Jurkat, Clone E6-1 (cell line): ENCODE data around the gene POU2F3.

Experiments used
- DNase-seq: peaks from one replicate; pipeline ENCODE4 v3.0.0-alpha.2; 2011; ENCODE audit warnings: low read depth, low spot score
- H3K4me3 ChIP-seq: 2 replicates; pipeline ENCODE4 v1.5.1; 2011; ENCODE audit warnings: mild to moderate bottlenecking, low read length, control low read depth, moderate library complexity

POU2F3 gene

GRCh38 chr11:120332822-120333716 lies 93.1 kb downstream of the POU2F3 start:
- H3K4me3 ChIP-seq = no peak overlapping the region
- no peak for DNase-seq

GRCh38 chr11:120333801-120334200 lies 93.9 kb downstream of the POU2F3 start:
- H3K4me3 ChIP-seq = no peak overlapping the region

DNA sequence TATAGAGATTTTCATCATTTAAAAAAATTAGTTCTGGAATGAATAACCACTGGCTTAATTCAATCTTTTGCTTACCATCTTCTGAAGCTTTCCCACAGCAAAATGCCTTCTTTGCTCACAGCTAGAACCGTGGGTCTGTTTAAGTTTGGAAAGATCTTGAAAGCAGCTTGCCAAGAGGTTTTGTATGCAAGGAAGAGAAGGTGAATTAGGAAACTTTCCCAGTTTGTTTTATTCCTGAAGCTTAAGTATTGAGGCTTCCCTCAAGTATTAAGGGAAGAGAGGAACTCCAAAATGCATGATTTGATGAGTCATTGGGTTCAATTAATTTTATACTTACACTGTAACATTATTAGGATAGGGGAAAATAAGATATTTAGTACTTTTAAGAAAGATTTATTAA lies 94.4 kb downstream of the POU2F3 start:
- H3K4me3 ChIP-seq = no peak overlapping the region
- DNase-seq = no peak

More at GRCh38 chr11:120333801-120334200, 93.9 kb downstream of the POU2F3 start:
- DNase-seq = no peak

- DNase-seq = peak; percentile 87
- peak overlapping the region; percentile 73 for H3K4me3 ChIP-seq
Measured at GRCh38 chr11:120334894-120335462, 95.0 kb downstream of the POU2F3 start.

GRCh38 chr11:120335556-120335907 lies 95.6 kb downstream of the POU2F3 start:
- peak overlapping the region; percentile 73 for H3K4me3 ChIP-seq
- DNase-seq = no peak

GRCh38 chr11:120335908-120336640 lies 96.1 kb downstream of the POU2F3 start, which contains the start of gene ARHGEF12:
TSS of gene ARHGEF12 (plus strand) at chr11:120336413. CDS start at chr11:120337244, 831 bp downstream.
- peak; percentile 88 for DNase-seq
- H3K4me3 ChIP-seq = peak within 1 kb of the TSS; percentile 73

GRCh38 chr11:120336641-120337354 lies 96.9 kb downstream of the POU2F3 start:
- H3K4me3 ChIP-seq = peak overlapping the region; percentile 73
- no peak for DNase-seq

DNA sequence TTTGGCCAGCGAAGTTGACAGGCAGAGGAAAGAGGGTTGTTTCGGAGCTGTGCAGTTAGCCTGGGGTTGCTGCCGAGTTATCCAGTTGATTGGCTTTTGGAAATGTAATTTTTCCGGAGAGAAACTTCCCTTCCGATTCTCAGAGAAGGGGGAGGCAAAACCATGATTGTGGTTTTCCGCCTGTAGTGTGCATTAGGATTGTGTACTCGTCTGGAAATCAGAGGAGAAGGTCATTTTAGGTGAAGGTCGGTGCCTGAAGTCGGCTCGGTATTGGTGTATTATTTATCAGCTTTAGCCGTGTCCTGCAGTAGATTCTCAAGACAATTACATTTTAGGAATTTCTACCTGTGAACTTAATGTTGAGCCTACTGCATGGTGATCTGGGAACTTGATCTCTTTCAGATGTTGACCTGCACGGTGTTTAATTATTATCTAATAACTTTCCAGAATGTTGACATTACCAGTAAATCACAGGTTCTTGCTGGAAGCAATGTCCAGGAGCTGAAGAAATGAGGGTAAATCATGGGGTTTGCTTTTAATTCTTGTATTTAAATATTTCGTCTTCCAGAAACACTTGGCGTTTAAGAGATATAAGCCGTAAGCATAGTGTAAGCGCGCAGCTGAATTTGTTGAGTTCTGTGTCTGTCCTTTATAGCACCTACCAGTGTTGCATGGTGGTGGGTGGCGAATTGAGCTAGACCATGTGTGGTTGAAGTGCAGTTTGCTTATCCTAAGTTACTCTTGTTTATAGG lies 97.6 kb downstream of the POU2F3 start:
- no peak for DNase-seq
- peak overlapping the region; percentile 73 for H3K4me3 ChIP-seq

- peak overlapping the region; percentile 0; the same call in 1 of the 2 replicates for H3K4me3 ChIP-seq
- DNase-seq = no peak
Measured at GRCh38 chr11:120338107-120338933, 98.4 kb downstream of the POU2F3 start.

- H3K4me3 ChIP-seq = peak overlapping the region; percentile 7; the same call in 1 of the 2 replicates
Measured at GRCh38 chr11:120339394-120339890, 99.5 kb downstream of the POU2F3 start.

GRCh38 chr11:120340529-120340928 lies 100.6 kb downstream of the POU2F3 start:
- no peak overlapping the region for H3K4me3 ChIP-seq
- no peak for DNase-seq

More at GRCh38 chr11:120339394-120339890, 99.5 kb downstream of the POU2F3 start:
- peak; percentile 96 for DNase-seq

DNA sequence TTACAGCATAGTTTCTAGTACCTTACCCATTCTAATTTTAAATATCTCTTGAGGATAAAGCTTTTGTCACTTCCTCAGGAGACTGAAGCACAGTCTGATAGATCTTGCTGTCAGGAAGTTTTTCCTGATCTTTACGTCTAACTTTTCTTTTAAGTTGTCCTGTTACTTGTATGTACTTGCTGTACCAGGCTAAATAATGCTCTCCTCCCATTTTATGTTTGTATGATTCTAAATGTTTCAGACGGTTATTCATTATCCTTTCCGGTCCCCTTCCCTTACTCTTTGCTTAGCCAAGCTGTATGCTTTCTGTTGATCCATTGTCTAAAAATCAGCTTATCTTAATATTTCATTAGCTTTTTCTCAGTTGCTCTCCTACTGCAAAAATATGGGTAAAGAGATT lies 102.3 kb downstream of the POU2F3 start:
- no peak for DNase-seq
- H3K4me3 ChIP-seq = no peak overlapping the region

GRCh38 chr11:120342678-120343077 lies 102.7 kb downstream of the POU2F3 start:
- DNase-seq = no peak
- H3K4me3 ChIP-seq = no peak overlapping the region

- no peak for DNase-seq
- H3K4me3 ChIP-seq = no peak overlapping the region
Measured at GRCh38 chr11:120343429-120343828, 103.5 kb downstream of the POU2F3 start.

- H3K4me3 ChIP-seq = no peak overlapping the region
- DNase-seq = peak; percentile 99
Measured at GRCh38 chr11:120344302-120345004, 104.5 kb downstream of the POU2F3 start.

GRCh38 chr11:120346233-120346632 lies 106.3 kb downstream of the POU2F3 start:
- no peak for DNase-seq
- no peak overlapping the region for H3K4me3 ChIP-seq

DNA sequence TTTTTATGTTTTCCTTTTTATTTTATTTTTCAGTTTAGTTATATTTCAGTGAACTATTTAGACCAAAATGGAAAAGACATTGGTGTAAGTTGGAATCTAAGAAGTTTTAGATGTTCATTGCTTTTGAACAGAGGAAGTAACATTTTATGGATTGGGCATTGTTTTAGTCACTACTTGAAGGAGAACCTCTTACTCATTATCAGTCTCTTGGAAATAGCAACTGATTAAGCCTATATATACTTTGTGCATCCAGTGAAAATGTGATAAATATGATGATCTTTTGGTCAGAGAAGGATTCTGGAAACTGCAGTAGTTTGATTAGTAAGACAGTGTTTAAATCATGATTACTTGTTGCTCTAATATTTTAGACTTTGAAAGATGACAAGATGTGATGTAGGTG lies 110.7 kb downstream of the POU2F3 start:
- DNase-seq = no peak

More for the DNA sequence above, 110.7 kb downstream of the POU2F3 start:
- H3K4me3 ChIP-seq = no peak overlapping the region
